Dedifferentiated amniotic fluid mesenchymal stem cell (primary cell): ENCODE data around the gene SUGCT.
"Not testable (repeated sequence)": the region's sequence is repeated elsewhere in the genome, so short reads cannot be mapped to it uniquely, and the experiment has no call there.

Experiments
- DNase-seq: peaks from one replicate; pipeline ENCODE4 v3.0.0-alpha.2; 2016; ENCODE audit errors: extremely low spot score

SUGCT gene

DNA sequence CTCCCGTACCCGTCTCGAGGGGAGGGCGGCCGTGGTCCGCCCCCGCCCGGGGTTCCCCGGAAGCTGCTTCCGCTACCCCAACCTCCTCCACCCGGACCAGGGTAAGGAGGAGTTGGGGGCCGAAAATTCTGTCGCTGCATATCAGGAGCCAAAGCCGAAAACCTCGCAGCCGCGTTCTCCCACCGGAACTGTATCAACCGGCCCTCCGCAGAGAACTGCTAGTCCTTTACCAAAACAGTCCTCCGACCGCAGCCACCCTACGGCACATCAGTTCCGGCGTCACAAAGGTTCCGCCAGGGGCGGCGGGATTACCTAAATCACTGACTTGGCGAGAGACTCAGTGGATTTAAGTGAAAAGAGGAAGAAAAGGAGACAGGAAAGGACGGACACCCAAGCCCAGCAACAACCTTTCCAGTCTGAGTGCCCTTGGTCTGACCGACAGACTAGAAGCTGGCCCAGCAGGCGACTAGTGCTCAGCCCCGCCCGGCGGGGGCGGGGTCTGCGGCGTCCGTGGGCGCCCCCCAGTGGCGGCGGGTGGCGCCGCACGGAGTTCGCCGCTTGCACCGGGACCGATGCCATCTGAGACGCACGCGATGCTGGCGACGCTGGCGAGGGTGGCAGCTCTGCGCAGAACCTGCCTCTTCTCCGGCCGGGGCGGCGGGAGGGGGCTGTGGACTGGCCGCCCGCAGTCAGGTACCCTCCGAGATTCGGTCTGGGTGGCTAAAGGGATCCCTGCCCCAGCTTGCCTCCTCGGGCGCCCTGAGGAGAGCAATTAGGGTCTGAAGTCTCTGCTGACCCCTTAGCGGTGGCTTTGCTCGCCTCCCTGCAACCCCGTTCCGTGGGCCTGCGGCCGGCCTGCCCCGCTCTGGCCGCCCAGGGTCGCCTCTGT, at the start of gene SUGCT, which contains the start of gene MPLKIP:
SUGCT (plus strand) TSS at position 578 of the 889 bp plus-strand sequence.
MPLKIP (minus strand) TSS at position 195 of the 889 bp plus-strand sequence; CDS start at position 140, 55 bp downstream.
- peak; percentile 76 for DNase-seq

DNA sequence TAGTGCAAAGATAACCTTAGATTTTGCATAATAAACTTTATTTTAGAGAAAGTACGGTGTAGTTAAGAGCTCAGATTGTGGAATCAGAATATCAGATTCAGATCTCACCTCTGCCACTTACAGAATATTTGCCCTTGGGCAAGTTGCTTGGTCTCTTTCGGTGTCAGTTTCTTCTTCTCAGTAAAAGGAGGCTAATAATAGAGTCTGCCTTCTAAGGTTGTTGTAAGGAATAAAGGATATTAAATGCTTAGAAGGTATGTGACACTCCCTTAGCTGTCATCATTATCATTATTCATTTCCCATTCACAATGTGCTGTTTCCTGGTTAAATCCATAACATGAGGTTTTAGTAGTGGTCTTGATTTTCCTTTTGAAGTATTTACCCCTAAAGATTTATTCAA, 42.6 kb upstream of the SUGCT start:
- DNase-seq: no peak

GRCh38 chr7:40093631-40094350, 41.0 kb upstream of the SUGCT start:
- no peak for DNase-seq

- DNase-seq: no peak
Measured at GRCh38 chr7:40095230-40095629, 39.6 kb upstream of the SUGCT start.

DNA sequence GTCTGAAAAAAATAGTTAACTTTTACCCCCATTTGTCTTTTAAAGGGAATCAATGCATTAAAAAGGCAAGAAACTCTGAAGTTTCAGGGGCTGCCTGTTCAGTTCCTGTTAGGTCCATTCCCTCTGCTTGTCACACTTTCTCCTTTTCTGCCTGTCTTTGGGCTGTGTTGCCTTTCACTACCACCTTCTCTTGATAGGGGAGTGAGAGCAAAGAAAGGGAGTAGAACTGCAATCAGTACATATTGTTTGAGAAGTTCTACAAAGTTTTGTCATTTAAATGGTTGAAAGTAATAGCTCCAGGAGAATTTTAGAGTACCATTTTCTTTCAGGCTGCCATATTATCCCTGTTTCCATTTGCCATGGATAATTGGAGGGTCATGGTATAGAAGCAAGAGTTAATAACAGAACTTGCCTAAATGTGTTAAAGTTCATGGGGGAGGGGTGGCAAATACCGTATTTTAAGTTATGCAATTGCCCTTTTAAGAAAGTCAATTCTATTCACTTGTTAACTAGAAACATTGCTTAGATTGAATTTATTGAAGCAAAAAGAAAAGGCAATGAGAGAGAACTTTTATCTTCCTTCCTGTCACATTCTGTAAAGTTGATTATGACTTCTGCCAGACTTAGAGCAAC, 39.0 kb upstream of the SUGCT start:
- no peak for DNase-seq

DNA sequence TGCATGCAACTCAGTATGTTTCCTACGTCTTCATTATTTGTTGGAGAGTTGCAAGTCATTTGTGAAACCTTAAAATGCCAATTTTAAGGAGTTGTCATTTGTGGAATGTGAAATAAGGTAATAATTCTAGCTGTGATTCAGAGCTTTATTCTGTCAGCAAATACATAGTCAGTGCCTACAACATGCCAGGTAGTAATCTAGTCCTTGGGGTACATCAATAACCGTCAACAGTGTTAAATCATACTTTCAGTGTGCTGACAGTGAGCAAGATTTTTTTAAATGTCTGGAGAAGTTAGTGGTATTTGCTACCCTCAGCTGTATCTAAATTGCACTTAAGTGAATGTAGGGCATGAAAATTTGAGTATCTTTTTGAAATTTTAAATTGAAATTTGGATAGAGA, 37.1 kb upstream of the SUGCT start:
- DNase-seq: no peak

DNA sequence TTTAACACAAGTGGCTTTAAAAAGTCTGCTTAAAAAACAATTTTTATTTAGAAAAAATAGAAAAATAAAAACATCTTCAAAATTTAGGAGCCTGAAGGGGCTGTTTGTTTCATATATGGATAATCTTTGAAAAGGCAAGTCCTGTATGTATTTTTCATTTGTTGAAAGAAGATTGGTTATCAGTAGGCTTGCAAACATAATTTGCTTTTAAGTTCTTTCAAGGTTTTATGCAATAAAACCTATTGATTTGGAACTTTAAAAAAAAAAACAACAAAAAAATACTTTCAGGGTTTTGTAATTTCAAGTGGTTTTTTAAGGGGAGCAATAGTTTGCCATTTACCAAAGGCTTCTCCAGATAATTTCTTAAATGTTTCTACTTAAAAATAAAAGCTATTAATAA, 36.0 kb upstream of the SUGCT start:
- no peak for DNase-seq

DNA sequence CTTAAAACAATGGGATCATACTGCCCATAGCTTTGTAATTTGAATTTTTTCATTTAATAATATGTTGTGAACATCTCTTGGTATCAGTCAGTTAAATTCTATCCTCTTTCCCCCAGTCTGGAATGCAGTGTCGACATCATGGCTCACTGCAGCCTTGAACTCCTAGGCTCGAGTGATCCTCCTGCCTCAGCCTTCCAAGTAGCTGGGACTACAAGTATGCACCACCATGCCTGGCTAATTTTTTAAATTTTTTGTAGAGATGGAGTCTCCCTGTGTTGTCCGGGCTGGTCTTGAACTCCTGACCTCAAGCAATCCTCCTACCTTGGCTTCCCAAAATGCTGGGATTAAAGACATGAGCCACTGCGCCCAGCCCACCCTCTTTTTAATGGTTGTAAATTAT, 35.0 kb upstream of the SUGCT start:
- no peak for DNase-seq

DNA sequence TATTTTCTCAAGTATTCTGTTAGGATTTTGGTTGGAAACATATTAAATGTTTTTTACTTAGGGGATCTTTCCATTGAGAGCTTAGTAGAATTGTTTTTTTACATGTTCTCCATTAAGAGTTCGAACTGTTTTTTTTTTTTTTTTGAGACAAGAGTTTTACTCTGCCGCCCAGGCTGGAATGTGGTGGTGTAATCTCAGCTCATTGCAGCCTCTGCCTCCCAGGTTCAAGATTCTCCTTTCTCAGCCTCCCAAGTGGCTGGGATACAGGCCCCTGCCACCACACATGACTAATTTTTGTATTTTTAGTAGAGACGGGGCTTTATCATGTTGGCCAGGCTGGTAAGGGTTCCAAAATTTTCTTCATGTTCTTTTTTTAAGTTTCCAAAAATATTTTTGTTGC, 33.6 kb upstream of the SUGCT start:
- DNase-seq: no peak

DNA sequence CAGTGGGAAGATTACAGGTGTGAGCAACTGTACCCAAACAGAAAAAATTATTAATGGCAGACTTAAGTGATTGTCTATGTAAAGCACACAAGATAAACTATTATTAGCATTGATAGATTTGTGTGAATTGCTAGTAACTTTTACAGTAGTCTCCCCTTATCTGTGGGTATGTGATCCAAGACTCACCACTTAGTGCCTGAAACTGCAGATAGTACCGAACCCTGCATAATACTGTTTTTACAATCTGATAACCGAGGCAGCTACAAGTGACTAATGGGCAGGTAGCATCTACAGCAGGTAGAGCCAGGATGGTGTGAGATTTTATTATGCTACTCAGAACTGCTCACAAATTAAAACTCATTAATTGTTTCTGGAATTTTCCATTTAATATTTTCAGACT, 31.9 kb upstream of the SUGCT start:
- DNase-seq: no peak

DNA sequence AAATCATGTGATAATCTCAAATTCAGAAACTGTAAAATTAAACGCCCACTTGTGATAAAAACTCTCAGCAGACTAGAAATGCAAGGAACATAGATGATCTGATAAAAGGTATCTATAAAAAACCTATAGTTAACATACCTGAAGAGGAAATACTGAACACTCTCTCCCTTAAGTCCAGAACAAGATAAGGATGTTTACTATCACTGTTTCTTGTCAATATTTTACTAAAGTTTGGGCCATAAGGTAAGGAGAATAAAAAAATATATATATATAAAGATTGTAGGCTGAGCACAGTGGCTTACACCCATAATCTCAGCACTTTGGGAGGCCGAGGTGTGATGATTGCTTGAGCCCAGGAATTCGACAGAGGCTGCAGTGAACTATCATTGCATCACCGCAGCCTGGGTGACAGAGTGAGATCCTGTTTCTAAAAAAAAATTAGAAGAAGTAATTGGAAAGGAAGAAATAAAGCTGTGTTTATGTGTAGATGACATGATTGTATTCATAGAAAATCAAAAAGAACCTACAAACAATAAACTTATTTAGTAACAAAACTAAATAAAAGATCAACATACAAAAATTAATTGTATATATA, 28.8 kb upstream of the SUGCT start:
- DNase-seq: no peak

DNA sequence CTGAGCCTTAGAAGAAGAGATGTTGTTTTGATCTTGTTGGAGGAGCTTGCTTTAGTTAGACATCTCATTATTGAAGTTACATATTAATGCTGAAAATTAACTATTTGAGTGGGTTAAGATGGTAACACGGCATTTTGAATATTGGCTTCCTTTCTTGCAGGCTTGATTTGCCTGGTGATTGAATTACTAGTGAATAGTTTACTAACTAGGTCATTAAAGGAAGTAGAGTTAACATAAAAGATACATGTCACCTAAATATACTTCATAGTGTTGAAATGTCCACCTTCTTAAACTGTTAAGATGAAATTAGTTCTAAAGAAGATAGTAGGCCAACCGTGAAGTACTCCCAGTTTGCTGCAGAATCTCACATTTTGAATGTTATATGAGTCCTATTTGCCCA, 18.9 kb upstream of the SUGCT start:
- no peak for DNase-seq

GRCh38 chr7:40117199-40117598, 17.6 kb upstream of the SUGCT start:
- DNase-seq: not testable (repeated sequence)

DNA sequence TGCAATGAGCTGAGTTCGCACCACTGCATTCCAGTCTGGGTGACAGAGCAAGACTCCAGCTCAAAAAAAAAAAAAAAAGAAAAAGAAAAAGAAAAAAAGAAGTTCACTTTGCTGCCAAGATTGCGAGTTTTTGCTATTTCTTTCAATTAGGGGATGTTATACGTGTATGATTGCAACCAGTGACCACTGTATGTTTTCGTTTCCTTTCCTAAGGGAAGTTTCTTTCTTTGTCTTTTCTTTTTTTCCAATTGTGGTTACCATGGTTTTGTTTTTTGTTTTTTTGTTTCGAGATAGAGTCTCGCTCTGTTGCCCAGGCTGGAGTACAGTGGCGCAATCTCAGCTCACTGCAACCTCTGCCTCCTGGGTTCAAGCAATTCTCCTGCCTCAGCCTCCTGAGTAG, 16.6 kb upstream of the SUGCT start:
- DNase-seq: not testable (repeated sequence)

GRCh38 chr7:40120020-40120419, 14.8 kb upstream of the SUGCT start:
- DNase-seq: no peak

- DNase-seq: not testable (repeated sequence)
Measured at GRCh38 chr7:40122100-40122939, 12.5 kb upstream of the SUGCT start.

DNA sequence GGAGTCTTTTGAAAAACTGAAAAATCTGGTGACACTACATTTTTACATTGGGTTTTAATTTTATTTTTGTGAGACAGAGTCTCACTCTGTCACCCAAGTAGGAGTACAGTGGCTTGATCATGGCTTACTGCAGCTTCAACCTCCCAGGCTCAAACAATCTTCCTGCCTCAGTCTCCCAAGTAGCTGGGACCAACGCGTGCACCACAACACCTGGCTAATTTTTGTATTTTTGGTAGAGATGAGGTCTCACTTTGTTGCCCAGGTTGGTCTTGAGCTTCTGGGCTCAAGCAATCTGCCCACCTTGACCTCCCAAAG, 11.9 kb upstream of the SUGCT start:
- no peak for DNase-seq

- DNase-seq: no peak
Measured at GRCh38 chr7:40133561-40134427, 1.0 kb upstream of the SUGCT start.

DNA sequence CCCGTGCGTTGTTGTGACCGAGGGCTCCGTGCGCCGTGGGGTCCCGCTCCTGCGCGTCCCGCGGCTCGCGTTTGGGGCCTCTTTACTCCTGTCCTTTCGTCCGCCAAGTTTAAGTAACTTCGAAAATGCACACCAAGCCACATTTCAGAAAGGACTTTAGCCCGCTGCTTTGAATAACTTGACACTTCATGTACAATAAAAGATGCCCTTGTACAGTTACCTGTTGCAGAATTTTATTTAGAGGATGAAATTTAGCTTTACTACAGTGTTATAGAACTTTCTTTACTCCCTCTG, 459 bp downstream of the SUGCT start:
- no peak for DNase-seq

- DNase-seq: no peak
Measured at GRCh38 chr7:40137563-40137962, 2.8 kb downstream of the SUGCT start.

GRCh38 chr7:40138973-40139372, 4.2 kb downstream of the SUGCT start:
- no peak for DNase-seq
